ENCODE data around the gene CETP. TPM values are rescaled to one million over a fixed set of nuclear protein-coding genes. Genes with fewer than 3 reads are reported as not detected.

The CETP gene
- total RNA-seq, 4 donors from 2014 or later, result not detected

GRCh38 chr16:57019746-57020145 is 58.0 kb downstream of the CETP start:
- Histone ChIP-seq H3K27ac (no peak overlapping the region), H3K27me3 (no peaks in the 10 kb centered on the region), H3K4me3 (no peak overlapping the region), H3K36me3 (peaks cover 0 to 75% (median 18%) of the 10 kb centered on the region in 3 donors), H3K4me1 (no peaks in the 10 kb centered on the region), H3K9me3 (no peaks in the 10 kb centered on the region)
- 67 to 79% methylated on average over 2 of the region's 2 CpGs for WGBS, 2 donors
- no peak for DNase-seq (ENCODE audit: low spot score in 2 of 2)
- TF ChIP-seq CTCF (IDR thresholded peaks at IDR 0.05) (no peak), EP300 (IDR thresholded peaks at IDR 0.05) (no peak), POLR2A (IDR thresholded peaks at IDR 0.05) (no peak)

- no peak for DNase-seq (ENCODE audit: low spot score in 2 of 2)
- Histone ChIP-seq H3K4me3 (no peak overlapping the region), H3K27me3 (no peaks in the 10 kb centered on the region), H3K4me1 (no peaks in the 10 kb centered on the region), H3K36me3 (peaks cover 0 to 81% (median 18%) of the 10 kb centered on the region in 3 donors), H3K9me3 (no peaks in the 10 kb centered on the region), H3K27ac (no peak overlapping the region)
- WGBS, 2 donors, result 88 to 89% methylated on average over 8 of the region's 8 CpGs
- no peak for TF ChIP-seq CTCF (IDR thresholded peaks at IDR 0.05)
- TF ChIP-seq EP300 (IDR thresholded peaks at IDR 0.05), result no peak
- TF ChIP-seq POLR2A (IDR thresholded peaks at IDR 0.05), result no peak
These were observed 58.9 kb downstream of the CETP start for GRCh38 chr16:57020651-57021050.

- H3K4me3 ChIP-seq, result no peak overlapping the region
- no peak overlapping the region for H3K27ac ChIP-seq
- H3K9me3 ChIP-seq, result no peaks in the 10 kb centered on the region
- DNase-seq (ENCODE audit: low spot score in 2 of 2), result no peak
- WGBS, 2 donors, result 91 to 96% methylated on average over 6 of the region's 6 CpGs
- no peaks in the 10 kb centered on the region for H3K27me3 ChIP-seq
- TF ChIP-seq EP300 (IDR thresholded peaks at IDR 0.05) (no peak), CTCF (IDR thresholded peaks at IDR 0.05) (no peak), POLR2A (IDR thresholded peaks at IDR 0.05) (no peak)
- peaks cover 0 to 93% (median 18%) of the 10 kb centered on the region in 3 donors for H3K36me3 ChIP-seq
- no peaks in the 10 kb centered on the region for H3K4me1 ChIP-seq
These were observed 60.0 kb downstream of the CETP start for GRCh38 chr16:57021757-57022156.

GRCh38 chr16:57022445-57022844 is 60.7 kb downstream of the CETP start:
- Histone ChIP-seq H3K9me3 (no peaks in the 10 kb centered on the region), H3K4me3 (no peak overlapping the region), H3K27ac (no peak overlapping the region), H3K36me3 (peaks cover 0 to 94% (median 18%) of the 10 kb centered on the region in 3 donors), H3K4me1 (no peaks in the 10 kb centered on the region), H3K27me3 (no peaks in the 10 kb centered on the region)
- TF ChIP-seq CTCF (IDR thresholded peaks at IDR 0.05) (no peak), EP300 (IDR thresholded peaks at IDR 0.05) (no peak)
- DNase-seq (ENCODE audit: low spot score in 2 of 2), result no peak
- WGBS, 2 donors, result 89 to 92% methylated on average over 7 of the region's 7 CpGs

GRCh38 chr16:57023541-57024249 is 61.9 kb downstream of the CETP start:
- TF ChIP-seq POLR2A (IDR thresholded peaks at IDR 0.05), result no peak
- TF ChIP-seq EP300 (IDR thresholded peaks at IDR 0.05), result no peak
- TF ChIP-seq CTCF (IDR thresholded peaks at IDR 0.05), result no peak
- Histone ChIP-seq H3K36me3 (peaks cover 0 to 87% (median 12%) of the 10 kb centered on the region in 3 donors), H3K4me1 (no peaks in the 10 kb centered on the region), H3K4me3 (no peak overlapping the region), H3K27ac (no peak overlapping the region), H3K27me3 (no peaks in the 10 kb centered on the region), H3K9me3 (no peaks in the 10 kb centered on the region)
- DNase-seq (ENCODE audit: low spot score in 2 of 2), result no peak
- 91 to 95% methylated on average over 8 of the region's 8 CpGs for WGBS, 2 donors
